ENCODE measurements around the gene IQCN. TPM values are rescaled to one million over a fixed set of nuclear protein-coding genes. Genes with fewer than 3 reads are reported as not detected.
A peak's percentile ranks its signal among the peaks of the same experiment; 100 is the strongest.

IQCN gene
- total RNA-seq, 3 donors from 2014 or later (not counting 1 experiment from before 2014, with no cell fraction given) = 13.7 to 19.4 (median 15.6) TPM

DNA sequence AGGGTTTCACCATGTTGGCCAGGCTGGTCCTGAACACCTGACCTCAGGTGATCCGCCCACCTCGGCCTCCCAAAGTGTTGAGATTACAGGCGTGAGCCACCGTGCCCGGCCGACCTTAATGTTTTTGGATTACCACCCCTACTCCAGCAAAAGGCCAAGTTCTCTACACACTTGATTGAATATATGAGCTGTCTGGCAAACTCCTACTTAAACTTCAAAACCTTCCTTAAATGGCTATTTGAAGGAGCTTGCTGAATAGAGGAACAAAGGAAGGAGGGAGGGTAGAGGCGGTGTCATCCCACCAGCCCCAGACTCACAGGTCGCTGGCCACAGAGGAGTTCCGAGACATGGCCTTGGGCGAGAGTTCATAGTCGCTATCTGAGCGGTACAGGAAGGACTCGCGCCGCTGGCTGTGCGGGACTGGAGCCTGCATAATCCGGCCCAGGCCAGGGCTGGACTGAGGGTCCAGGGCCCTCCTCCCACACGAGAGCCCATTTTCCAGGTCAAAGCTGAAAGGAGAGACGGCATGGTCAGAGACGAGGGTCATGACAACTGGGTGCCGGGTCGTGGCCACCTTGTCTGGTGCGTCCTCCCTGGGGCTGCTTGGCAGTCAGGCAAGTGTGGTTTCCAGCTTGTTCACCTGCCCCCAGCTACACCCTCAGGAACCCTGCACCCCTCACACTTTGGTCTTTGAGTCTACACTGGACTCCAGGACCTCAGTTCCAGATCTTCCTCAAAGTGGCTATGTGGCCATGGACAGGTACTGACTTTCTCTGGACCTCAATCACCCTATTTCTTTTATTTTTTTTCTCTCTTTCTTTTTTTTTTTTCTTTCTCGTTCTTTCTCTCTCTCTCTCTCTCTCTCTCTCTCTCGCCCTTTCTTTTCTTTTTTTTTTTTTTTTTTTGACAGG is 52.2 kb downstream of the IQCN start:
- peaks cover 9 to 13% of the 10 kb centered on the region in 2 donors for H3K4me1 Mint-ChIP-seq

DNA sequence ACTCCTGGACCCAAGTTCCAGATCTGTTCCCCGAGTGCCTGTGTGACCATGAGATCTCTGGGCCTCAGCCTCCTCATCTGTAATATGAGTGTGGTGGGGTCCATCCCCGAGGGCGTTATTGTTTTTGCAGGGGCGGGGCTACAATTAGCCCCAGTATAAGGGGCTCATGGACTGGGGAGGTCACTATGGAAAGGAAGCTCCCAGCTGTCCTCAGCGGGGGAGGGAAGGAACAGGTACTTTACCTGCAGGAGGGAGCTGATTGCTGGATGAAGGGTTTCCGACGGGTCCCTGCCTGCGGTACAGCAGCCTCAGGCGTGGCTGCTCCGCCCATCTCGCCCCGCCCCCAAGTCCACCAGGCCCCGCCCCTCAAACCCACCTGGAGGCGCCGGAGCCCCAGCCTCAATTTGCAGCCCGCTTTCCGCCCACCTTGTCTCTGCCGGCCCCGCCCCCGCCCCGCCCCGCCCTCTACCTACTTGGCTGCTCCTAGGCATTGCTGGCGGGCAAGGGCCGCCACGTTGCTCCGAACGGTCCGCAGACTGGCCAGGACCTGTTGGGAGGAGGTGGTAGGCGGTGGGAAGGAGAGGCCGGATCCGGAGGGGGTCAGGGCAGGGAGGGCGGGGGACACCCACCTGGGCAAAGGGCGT is 53.5 kb downstream of the IQCN start:
- 8% methylated on average over 32 of the region's 33 CpGs for WGBS (ENCODE audit: insufficient coverage)
- peaks cover 20% of the 10 kb centered on the region for H3K27me3 ChIP-seq (ENCODE audit: control insufficient read depth, insufficient read depth, low read length)
- no peak overlapping the region for H3K4me3 ChIP-seq (ENCODE audit: low read length)
- no peak overlapping the region for H3K27ac ChIP-seq (ENCODE audit: low read length)
- no peaks in the 10 kb centered on the region for H3K36me3 Mint-ChIP-seq
- TF ChIP-seq, protein P1, sequence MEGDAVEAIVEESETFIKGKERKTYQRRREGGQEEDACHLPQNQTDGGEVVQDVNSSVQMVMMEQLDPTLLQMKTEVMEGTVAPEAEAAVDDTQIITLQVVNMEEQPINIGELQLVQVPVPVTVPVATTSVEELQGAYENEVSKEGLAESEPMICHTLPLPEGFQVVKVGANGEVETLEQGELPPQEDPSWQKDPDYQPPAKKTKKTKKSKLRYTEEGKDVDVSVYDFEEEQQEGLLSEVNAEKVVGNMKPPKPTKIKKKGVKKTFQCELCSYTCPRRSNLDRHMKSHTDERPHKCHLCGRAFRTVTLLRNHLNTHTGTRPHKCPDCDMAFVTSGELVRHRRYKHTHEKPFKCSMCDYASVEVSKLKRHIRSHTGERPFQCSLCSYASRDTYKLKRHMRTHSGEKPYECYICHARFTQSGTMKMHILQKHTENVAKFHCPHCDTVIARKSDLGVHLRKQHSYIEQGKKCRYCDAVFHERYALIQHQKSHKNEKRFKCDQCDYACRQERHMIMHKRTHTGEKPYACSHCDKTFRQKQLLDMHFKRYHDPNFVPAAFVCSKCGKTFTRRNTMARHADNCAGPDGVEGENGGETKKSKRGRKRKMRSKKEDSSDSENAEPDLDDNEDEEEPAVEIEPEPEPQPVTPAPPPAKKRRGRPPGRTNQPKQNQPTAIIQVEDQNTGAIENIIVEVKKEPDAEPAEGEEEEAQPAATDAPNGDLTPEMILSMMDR (IDR thresholded peaks at IDR 0.05) = no peak
- intact Hi-C loops (cut with micrococcal nuclease) = no loop called here
- H3K27me3 Mint-ChIP-seq (ENCODE audit: low read depth in 2 of 2) = peaks cover 26 to 45% of the 10 kb centered on the region in 2 donors
- no peaks in the 10 kb centered on the region for H3K9me3 ChIP-seq (ENCODE audit: control insufficient read depth, insufficient read depth, low read length)
- DNase-seq (peak in 1 of 2 donors; percentile 25), ATAC-seq (no peak)
- no peak overlapping the region for H3K27ac Mint-ChIP-seq
- no peaks in the 10 kb centered on the region for H3K9me3 Mint-ChIP-seq
- peaks cover 9 to 13% of the 10 kb centered on the region in 2 donors for H3K4me1 Mint-ChIP-seq
- no peaks in the 10 kb centered on the region for H3K36me3 ChIP-seq (ENCODE audit: control insufficient read depth, insufficient read depth, low read length)
- H3K4me3 Mint-ChIP-seq = no peak overlapping the region
- H3K4me1 ChIP-seq (ENCODE audit: control insufficient read depth, insufficient read depth, low read length) = peaks cover 19% of the 10 kb centered on the region

More for the DNA sequence above, 52.2 kb downstream of the IQCN start:
- DNase-seq = no peak
- intact Hi-C loops (cut with micrococcal nuclease) = no loop called here
- no peak for ATAC-seq
- Mint-ChIP-seq H3K27me3 (ENCODE audit: low read depth in 2 of 2) (peaks cover 31 to 53% of the 10 kb centered on the region in 2 donors), H3K4me3 (no peak overlapping the region), H3K9me3 (no peaks in the 10 kb centered on the region), H3K36me3 (no peaks in the 10 kb centered on the region), H3K27ac (no peak overlapping the region)
- H3K36me3 ChIP-seq (ENCODE audit: control insufficient read depth, insufficient read depth, low read length) = no peaks in the 10 kb centered on the region
- H3K27me3 ChIP-seq (ENCODE audit: control insufficient read depth, insufficient read depth, low read length) = peaks cover 30% of the 10 kb centered on the region
- H3K27ac ChIP-seq (ENCODE audit: low read length) = no peak overlapping the region
- H3K4me1 ChIP-seq (ENCODE audit: control insufficient read depth, insufficient read depth, low read length) = peaks cover 19% of the 10 kb centered on the region
- H3K9me3 ChIP-seq (ENCODE audit: control insufficient read depth, insufficient read depth, low read length) = no peaks in the 10 kb centered on the region
- no peak overlapping the region for H3K4me3 ChIP-seq (ENCODE audit: low read length)
- TF ChIP-seq, protein P1 (IDR thresholded peaks at IDR 0.05) = no peak
- WGBS (ENCODE audit: insufficient coverage) = 84% methylated on average over 25 of the region's 25 CpGs

DNA sequence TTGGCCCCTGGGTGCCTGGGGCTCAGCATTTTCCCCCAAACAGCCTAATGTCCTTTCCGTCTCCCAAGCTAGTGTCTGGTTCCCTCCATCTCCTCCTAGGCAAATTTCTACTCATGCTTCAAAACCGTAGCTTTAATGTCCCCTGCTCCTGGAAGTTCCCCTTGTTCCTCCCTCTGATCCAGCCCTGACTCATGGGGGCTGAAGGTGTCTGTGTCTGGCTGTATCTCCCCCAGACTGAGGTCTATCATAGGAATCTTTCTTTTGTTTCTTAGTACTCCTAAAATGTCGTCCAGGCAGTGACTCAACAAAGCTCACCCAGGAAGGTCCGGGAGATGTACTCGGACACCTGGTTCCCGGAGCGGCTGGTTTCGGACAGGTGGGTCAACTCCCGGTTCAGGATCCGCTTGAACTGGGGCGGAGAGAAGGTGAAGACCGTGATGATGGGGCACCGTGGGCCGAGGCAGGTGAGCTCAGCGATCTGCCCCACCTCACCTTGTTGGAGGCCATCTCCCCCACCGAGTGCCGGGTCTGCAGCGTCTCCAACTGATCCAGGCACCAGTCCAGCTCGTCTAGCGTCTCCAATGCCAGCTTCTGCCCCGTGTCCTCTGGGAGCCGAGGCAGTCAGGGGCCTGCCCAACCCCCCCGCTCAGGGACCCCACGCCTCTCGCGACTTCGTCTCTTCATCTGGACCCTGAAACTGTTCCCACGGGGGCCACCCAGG is 54.2 kb downstream of the IQCN start:
- DNase-seq = no peak
- Mint-ChIP-seq H3K9me3 (no peaks in the 10 kb centered on the region), H3K27me3 (ENCODE audit: low read depth in 2 of 2) (peaks cover 26 to 39% of the 10 kb centered on the region in 2 donors), H3K27ac (no peak overlapping the region), H3K36me3 (no peaks in the 10 kb centered on the region), H3K4me1 (peaks cover 9 to 13% of the 10 kb centered on the region in 2 donors), H3K4me3 (no peak overlapping the region)
- TF ChIP-seq, protein P1 (IDR thresholded peaks at IDR 0.05) = no peak
- Histone ChIP-seq H3K27ac (ENCODE audit: low read length) (no peak overlapping the region), H3K27me3 (ENCODE audit: control insufficient read depth, insufficient read depth, low read length) (peaks cover 14% of the 10 kb centered on the region), H3K9me3 (ENCODE audit: control insufficient read depth, insufficient read depth, low read length) (no peaks in the 10 kb centered on the region), H3K36me3 (ENCODE audit: control insufficient read depth, insufficient read depth, low read length) (no peaks in the 10 kb centered on the region), H3K4me3 (ENCODE audit: low read length) (no peak overlapping the region), H3K4me1 (ENCODE audit: control insufficient read depth, insufficient read depth, low read length) (peaks cover 15% of the 10 kb centered on the region)
- intact Hi-C loops (cut with micrococcal nuclease) = no loop called here
- WGBS (ENCODE audit: insufficient coverage) = 76% methylated on average over 28 of the region's 28 CpGs
- no peak for ATAC-seq
